Nephron progenitor cell (in vitro differentiated cells): ENCODE measurements around the gene MAST4.

Experiments used
- DNase-seq: peaks from one replicate; pipeline ENCODE4 v3.0.0; 2021
- H3K27ac Mint-ChIP-seq: 2 replicates; pipeline ENCODE4 v1.8.0; 2021; ENCODE audit warnings: mild to moderate bottlenecking, moderate library complexity, mixed read lengths
- H3K27me3 Mint-ChIP-seq: 2 replicates; pipeline ENCODE4 v1.8.0; 2021; ENCODE audit warnings: mild to moderate bottlenecking, low read depth, mixed read lengths; ENCODE audit not compliant: poor library complexity
- H3K36me3 Mint-ChIP-seq: 2 replicates; pipeline ENCODE4 v1.8.0; 2021; ENCODE audit warnings: low read depth, mixed read lengths
- H3K4me1 Mint-ChIP-seq: 2 replicates; pipeline ENCODE4 v1.8.0; 2021; ENCODE audit warnings: mixed read lengths
- H3K4me3 Mint-ChIP-seq: 2 replicates; pipeline ENCODE4 v1.8.0; 2021; ENCODE audit warnings: mild to moderate bottlenecking, moderate library complexity, mixed read lengths
- H3K9me3 Mint-ChIP-seq: 2 replicates; pipeline ENCODE4 v1.8.0; 2021; ENCODE audit warnings: mild to moderate bottlenecking, moderate library complexity, mixed read lengths
- CTCF ChIP-seq: fragments of 200-600 bp; sonication (generic); IDR thresholded peaks from 2 replicates; pipeline ENCODE4 v1.5.0; 2021; ENCODE audit warnings: antibody characterized with exemption

The MAST4 gene

DNA sequence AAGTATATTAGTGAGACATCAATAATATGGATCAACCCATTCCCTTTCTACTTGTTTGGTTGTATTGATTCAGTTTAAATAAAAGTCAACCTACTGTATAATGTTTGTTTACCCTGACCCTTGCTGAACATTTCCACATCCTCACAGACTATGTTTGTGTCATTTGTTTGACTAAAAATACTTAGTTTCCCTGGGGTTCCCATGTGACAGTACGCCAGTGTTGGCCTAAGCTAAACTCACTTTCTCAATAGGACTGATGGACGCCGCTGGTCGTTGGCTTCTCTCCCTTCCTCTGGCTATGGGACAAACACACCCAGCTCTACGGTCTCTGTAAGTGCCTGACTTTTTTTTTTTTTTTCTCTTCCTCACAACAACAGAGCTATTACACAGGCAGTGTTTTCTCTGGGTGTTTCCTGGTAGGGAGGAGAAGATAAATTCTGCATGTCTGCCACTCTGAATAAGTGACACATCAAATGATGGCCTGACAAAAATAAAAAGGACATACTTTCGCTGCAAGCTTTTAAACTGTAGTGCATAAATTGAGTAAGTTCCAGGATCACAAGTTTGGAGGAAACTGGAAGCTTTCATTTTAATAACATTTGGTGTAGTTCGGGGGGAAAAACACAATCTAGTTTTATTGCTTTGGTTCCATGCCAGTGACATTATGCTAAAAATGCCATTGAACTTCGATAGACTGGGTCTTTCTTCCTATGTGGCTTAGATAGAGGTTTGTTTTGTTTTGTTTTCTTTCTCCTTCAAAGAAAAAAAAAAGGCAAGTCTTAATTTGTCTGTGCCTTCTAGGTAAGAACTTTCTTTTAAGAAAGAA lies 499.4 kb downstream of the MAST4 start:
- peaks cover 48% of the 10 kb centered on the region for H3K4me1 Mint-ChIP-seq
- peaks cover 15% of the 10 kb centered on the region for H3K36me3 Mint-ChIP-seq
- H3K4me3 Mint-ChIP-seq = no peak overlapping the region
- no peak for DNase-seq
- TF ChIP-seq CTCF = no peak
- peak overlapping the region; percentile 98 for H3K27ac Mint-ChIP-seq
- H3K27me3 Mint-ChIP-seq = no peaks in the 10 kb centered on the region
- no peaks in the 10 kb centered on the region for H3K9me3 Mint-ChIP-seq

DNA sequence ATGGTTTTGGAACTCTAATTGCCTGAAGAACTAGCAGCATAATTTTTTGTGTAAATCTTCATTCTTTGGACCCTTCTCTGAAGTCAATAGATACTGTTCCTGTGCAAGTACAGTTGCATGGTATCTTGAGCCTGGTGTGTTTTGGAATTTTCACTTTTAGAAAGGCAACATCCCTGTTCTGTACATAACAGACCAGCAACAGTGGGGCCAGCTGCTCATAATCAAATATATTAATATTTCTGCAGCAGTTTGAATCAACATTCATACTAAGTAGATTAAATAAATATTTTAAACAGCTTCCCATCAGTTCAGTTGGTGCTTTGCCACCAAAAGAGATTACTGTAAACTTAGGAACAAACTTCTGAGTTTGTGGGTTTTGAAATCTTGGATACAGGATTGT lies 502.5 kb downstream of the MAST4 start:
- no peak for DNase-seq

DNA sequence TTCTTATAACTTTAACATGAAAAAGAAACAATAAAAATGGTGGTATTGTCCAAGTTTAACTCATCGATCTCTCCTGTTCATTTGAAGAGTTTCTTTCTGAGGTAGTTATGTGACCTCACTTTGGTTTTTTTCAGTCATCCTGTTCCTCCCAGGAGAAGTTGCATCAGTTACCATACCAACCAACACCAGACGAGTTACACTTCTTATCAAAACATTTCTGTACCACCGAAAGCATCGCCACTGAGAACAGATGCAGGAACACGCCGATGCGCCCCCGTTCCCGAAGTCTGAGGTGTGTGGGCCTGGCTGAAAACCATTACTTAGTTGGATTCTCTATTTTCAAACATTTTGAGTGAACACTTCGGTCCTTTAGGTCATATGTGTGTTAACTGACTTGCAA lies 504.1 kb downstream of the MAST4 start:
- Mint-ChIP-seq H3K36me3 (peaks cover 26% of the 10 kb centered on the region), H3K9me3 (no peaks in the 10 kb centered on the region), H3K4me1 (peaks cover 21% of the 10 kb centered on the region), H3K27me3 (no peaks in the 10 kb centered on the region), H3K4me3 (no peak overlapping the region), H3K27ac (no peak overlapping the region)
- no peak for TF ChIP-seq CTCF
- no peak for DNase-seq

More for the DNA sequence above, 502.5 kb downstream of the MAST4 start:
- H3K9me3 Mint-ChIP-seq = no peaks in the 10 kb centered on the region
- H3K4me1 Mint-ChIP-seq = peaks cover 37% of the 10 kb centered on the region
- H3K4me3 Mint-ChIP-seq = no peak overlapping the region
- no peak for TF ChIP-seq CTCF
- no peak overlapping the region for H3K27ac Mint-ChIP-seq
- peaks cover 25% of the 10 kb centered on the region for H3K36me3 Mint-ChIP-seq
- no peaks in the 10 kb centered on the region for H3K27me3 Mint-ChIP-seq

DNA sequence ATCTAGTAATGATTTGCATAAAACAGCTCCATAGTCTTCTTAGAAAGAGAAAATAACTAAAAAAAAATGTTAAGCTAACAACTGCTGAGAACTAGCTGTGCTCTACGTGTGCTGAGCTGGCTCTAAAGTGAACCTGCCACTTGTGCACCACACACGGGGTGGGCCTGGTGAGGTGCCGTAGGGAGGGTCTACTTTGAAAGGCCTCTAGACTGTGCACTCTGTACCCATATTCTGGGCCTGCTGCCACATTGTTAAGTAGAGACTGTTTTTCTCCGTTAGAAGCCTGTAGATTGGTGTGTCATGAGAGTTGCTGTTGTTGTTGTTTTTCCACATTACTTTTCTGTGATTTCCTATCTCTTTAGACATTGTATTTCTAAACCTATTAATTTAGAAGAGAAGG lies 506.5 kb downstream of the MAST4 start:
- Mint-ChIP-seq H3K36me3 (peaks cover 34% of the 10 kb centered on the region), H3K27ac (no peak overlapping the region), H3K9me3 (no peaks in the 10 kb centered on the region), H3K4me3 (no peak overlapping the region), H3K4me1 (peaks cover 9% of the 10 kb centered on the region), H3K27me3 (no peaks in the 10 kb centered on the region)
- DNase-seq = no peak
- TF ChIP-seq CTCF = no peak

DNA sequence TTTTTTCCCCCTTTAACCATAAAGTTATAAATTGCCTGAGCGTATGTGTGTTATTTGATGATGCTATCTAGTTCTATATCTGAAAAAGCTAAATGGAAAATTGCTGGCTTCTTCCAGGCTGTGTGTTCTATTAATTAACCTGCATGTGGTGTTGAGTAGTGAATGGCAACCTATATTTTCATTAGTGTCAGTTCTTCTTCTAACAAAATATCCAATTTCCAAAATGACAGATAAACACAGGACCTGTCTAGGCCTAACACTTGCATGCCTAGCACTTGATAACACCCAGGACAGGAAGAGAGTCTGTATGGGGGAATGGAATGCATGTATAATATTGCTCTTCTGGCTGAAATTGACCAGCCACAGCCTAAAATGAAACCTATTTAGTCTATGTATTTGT lies 508.7 kb downstream of the MAST4 start:
- no peak overlapping the region for H3K4me3 Mint-ChIP-seq
- DNase-seq = no peak
- no peak overlapping the region for H3K27ac Mint-ChIP-seq
- no peaks in the 10 kb centered on the region for H3K9me3 Mint-ChIP-seq
- H3K36me3 Mint-ChIP-seq = peaks cover 30% of the 10 kb centered on the region
- H3K27me3 Mint-ChIP-seq = no peaks in the 10 kb centered on the region
- peaks cover 6% of the 10 kb centered on the region for H3K4me1 Mint-ChIP-seq
- no peak for TF ChIP-seq CTCF

- no peaks in the 10 kb centered on the region for H3K27me3 Mint-ChIP-seq
- no peaks in the 10 kb centered on the region for H3K9me3 Mint-ChIP-seq
- peaks cover 29% of the 10 kb centered on the region for H3K36me3 Mint-ChIP-seq
- DNase-seq = no peak
- no peak overlapping the region for H3K27ac Mint-ChIP-seq
- H3K4me3 Mint-ChIP-seq = no peak overlapping the region
- no peak for TF ChIP-seq CTCF
- peaks cover 2% of the 10 kb centered on the region for H3K4me1 Mint-ChIP-seq
These were observed 509.1 kb downstream of the MAST4 start for GRCh38 chr5:67105270-67105669.
